Bronchial epithelial cell (primary cell): ENCODE results near the gene ART5. TPM values are rescaled to one million over a fixed set of nuclear protein-coding genes. Genes with fewer than 3 reads are reported as not detected.
"Not testable (repeated sequence)": the region's sequence is repeated elsewhere in the genome, so short reads cannot be mapped to it uniquely, and the experiment has no call there.

Source experiments
- DNase-seq: peaks from one replicate; pipeline ENCODE4 v3.0.0-alpha.2; 2010; ENCODE audit warnings: low read depth
- FAIRE-seq: peaks from 2 replicates; lab custom pipeline; 2011; peaks lifted over from hg19 to GRCh38; lab: Jason Lieb, UNC
- H3K27me3 ChIP-seq: 2 replicates; pipeline ENCODE4 v1.5.1; 2011; ENCODE audit warnings: low read length; ENCODE audit not compliant: control insufficient read depth, insufficient read depth
- H3K36me3 ChIP-seq: 2 replicates; pipeline ENCODE4 v1.5.1; 2011; ENCODE audit warnings: low read length; ENCODE audit not compliant: control insufficient read depth, insufficient read depth
- H3K4me3 ChIP-seq: 2 replicates; pipeline ENCODE4 v1.5.1; 2011; ENCODE audit warnings: mild to moderate bottlenecking, low read depth, low read length, control low read depth
- total RNA-seq: library from RNA; depleted of rRNA; stranded (reverse); fragments of >200 nt; gene quantifications from 2 replicates; pipeline ENCODE4 v1.2.1, GENCODE V29; 2014
- TF ChIP-seq, protein P1 (sequence below): IDR thresholded peaks from 2 replicates; pipeline ENCODE4 v1.5.1; 2011; ENCODE audit warnings: mild to moderate bottlenecking, moderate library complexity, low read length, control low read depth, inconsistent platforms; ENCODE audit not compliant: insufficient read depth, severe bottlenecking

The ART5 gene
- total RNA-seq, 1 donor from 2014 or later: not detected

DNA sequence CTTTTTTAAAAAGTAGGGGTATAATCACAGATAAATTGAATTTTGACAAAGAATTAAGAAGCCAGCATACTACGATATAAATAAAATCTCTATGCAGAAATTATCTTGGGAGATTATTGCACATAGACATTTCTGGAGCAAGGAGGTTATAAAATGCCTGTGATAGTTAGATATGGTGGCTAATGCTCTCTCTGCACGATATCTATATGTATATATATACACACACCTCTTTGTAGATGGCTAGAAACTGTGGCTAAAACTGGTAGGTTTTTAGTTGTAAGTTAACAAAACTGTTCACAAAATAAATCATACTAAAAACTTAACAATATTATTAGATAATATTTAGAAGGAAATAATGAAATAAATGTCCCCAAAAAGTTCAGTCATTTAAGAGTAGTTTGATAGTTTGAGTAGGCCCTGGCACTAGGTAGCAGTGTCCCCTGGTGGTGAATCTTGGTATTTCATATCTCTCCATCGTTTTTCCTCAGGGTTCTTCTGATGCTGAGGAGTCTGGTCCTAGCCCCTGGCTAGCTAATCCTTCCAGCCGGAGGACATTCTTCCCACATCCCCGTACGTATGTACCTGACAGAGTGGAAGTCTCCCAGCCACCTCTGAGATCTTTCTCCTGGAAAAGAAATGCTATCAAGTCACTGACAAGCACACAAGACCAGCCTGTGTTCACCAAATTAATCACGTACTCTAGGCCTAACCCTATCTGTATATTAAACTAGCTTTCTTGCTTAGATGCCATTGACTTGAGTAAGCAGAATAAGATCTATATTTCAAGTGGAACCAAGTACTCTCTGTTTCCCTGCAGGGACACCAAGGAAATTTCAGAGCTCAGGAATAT, 32.2 kb downstream of the ART5 start:
- TF ChIP-seq, protein P1, sequence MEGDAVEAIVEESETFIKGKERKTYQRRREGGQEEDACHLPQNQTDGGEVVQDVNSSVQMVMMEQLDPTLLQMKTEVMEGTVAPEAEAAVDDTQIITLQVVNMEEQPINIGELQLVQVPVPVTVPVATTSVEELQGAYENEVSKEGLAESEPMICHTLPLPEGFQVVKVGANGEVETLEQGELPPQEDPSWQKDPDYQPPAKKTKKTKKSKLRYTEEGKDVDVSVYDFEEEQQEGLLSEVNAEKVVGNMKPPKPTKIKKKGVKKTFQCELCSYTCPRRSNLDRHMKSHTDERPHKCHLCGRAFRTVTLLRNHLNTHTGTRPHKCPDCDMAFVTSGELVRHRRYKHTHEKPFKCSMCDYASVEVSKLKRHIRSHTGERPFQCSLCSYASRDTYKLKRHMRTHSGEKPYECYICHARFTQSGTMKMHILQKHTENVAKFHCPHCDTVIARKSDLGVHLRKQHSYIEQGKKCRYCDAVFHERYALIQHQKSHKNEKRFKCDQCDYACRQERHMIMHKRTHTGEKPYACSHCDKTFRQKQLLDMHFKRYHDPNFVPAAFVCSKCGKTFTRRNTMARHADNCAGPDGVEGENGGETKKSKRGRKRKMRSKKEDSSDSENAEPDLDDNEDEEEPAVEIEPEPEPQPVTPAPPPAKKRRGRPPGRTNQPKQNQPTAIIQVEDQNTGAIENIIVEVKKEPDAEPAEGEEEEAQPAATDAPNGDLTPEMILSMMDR: peak; percentile 81
- Histone ChIP-seq H3K36me3 (no peaks in the 10 kb centered on the region), H3K27me3 (no peaks in the 10 kb centered on the region), H3K4me3 (no peak overlapping the region)
- FAIRE-seq (no peak), DNase-seq (peak; percentile 39)

DNA sequence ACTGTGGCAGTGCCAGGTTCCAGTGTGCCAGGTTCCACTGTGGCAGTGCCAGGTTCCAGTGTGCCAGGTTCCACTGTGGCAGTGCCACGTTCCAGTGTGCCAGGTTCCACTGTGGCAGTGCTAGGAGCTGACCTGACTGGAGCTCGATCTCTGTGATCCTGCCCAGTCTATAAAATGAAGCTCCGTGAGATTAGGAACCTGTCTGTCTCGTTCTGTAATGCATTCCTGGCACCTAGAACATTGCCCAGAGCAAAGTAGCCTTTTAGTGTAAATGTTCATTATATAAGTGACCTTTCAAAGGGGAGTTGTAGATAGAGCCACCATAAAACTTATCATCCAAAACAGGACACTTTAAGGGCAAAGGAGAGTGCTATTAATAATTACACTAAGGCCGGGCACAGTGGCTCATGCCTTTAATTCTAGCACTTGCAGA, 36.0 kb downstream of the ART5 start:
- TF ChIP-seq, protein P1: no peak
- H3K4me3 ChIP-seq: no peak overlapping the region
- DNase-seq (no peak), FAIRE-seq (no peak)
- no peaks in the 10 kb centered on the region for H3K36me3 ChIP-seq
- no peaks in the 10 kb centered on the region for H3K27me3 ChIP-seq

DNA sequence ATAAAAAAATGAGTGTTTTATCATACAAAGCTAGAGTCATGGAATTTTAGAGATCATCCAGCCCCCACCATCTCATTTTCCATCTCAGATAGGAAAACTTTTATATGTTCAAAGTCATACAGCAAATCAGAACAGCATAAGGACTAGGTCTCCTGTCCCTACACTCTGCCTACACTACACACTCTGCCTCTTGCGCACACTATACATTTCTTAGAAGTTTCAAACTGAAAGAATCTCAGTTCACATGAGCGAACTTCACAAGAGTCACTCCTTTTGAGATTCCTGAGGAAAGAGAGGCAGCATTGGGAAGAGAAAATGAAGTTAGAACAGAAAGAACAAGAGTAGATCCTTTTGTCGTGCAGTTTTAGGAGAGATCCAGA, 36.5 kb downstream of the ART5 start:
- TF ChIP-seq, protein P1: no peak
- FAIRE-seq: peak; percentile 43

DNA sequence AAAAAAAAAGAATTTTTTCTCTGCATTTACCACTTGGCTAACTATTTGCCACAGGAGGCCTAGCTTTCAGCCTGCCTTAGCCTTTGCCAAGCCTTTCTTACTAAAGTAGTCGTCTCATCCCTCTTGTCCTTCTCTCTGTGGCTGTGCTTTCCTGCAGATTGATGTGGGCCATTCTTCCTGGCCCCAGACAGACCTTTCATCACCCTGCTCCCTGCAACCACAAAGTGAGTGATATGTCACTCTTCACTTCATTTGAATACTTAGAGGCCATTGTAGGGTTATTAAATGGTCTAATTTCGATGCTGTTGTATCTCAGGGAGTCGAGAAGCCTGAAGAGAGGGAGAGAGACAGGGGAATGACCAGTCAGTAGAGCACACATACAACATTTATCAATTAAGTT, 37.6 kb downstream of the ART5 start:
- no peak for DNase-seq
- no peaks in the 10 kb centered on the region for H3K27me3 ChIP-seq
- no peak for FAIRE-seq
- H3K4me3 ChIP-seq: no peak overlapping the region
- TF ChIP-seq, protein P1: no peak
- no peaks in the 10 kb centered on the region for H3K36me3 ChIP-seq

More for the DNA sequence above, 36.5 kb downstream of the ART5 start:
- no peak for DNase-seq
- Histone ChIP-seq H3K4me3 (no peak overlapping the region), H3K27me3 (no peaks in the 10 kb centered on the region), H3K36me3 (no peaks in the 10 kb centered on the region)

DNA sequence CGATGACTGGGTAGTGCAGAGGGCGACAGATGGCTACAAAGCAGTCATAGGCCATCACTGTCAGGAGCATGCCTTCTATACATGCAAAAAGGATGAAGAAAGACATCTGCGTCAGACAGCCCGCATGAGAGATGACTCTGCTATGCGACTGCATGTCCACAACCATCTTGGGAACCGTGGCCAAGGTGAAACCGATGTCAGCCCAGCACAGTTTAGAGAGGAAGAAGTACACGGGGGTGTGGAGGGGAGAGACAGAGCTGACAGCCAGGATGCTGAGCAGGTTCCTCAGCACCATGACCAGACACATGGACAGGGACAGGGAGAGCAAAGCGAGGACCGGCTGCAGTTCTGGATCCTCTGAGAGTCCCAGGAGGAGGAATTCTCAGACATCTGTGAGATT, 41.6 kb downstream of the ART5 start:
- FAIRE-seq, H3K36me3 ChIP-seq, DNase-seq, H3K27me3 ChIP-seq, H3K4me3 ChIP-seq: not testable (repeated sequence)

DNA sequence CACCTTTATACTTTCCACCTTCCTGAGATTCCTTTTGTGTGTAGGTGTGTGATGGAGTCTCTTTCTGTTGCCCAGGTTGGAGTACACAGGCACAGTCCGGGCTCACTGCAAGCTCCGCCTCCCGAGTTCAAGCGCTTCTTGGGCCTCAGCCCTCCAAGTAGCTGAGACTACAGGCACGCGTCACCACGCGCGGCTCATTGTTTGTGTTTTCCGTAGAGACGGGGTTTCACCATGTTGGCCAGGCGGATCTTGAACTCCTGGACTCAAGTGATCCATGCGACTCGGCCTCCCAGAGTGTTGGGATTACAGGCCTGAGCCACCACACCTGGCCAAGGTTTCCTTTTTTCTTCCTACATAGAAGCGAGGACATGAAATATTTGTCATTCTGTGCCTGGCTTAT, 44.0 kb downstream of the ART5 start:
- H3K4me3 ChIP-seq, FAIRE-seq, DNase-seq, H3K36me3 ChIP-seq, H3K27me3 ChIP-seq: not testable (repeated sequence)

DNA sequence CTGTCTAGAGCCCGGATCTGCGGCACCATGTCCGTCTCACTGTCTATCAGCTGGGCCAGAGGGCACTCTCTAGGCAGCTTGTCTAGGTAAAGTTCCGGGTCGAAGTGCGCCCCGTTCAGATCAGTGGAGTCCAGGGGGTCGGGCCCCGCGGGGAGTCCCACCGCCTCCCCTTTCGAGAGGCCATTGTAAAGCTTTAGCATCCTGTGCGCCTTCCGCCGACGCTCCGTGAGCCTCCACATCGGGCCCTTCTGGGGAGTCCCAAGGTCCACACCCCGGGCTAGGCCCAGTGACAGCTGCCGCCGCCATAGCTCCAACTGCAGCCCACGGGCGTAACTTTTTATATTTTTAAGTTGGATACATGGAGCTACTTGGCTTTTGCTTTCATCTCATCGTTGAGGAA, 50.5 kb downstream of the ART5 start:
- H3K4me3 ChIP-seq, H3K27me3 ChIP-seq, H3K36me3 ChIP-seq, DNase-seq, FAIRE-seq: not testable (repeated sequence)

DNA sequence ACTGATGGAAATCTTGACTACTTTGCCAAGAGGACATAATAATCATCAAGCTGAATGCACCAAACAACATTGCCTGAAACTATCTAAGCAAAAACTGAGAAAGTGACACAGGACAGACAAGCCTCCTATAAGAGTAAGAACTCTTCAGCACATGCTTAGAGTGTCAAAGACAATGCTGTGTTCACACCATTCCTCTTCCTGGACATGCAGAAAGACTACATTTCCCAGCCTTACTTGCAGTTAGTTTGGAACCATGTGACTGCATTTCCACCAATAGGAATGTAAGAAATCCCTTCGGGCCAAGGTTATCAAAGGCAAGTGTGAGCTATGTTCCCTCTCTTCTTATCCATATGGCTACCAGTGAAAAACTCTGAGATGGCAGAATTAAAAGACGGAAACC, 51.6 kb downstream of the ART5 start:
- not testable (repeated sequence) for DNase-seq, H3K4me3 ChIP-seq, FAIRE-seq, H3K27me3 ChIP-seq, H3K36me3 ChIP-seq

DNA sequence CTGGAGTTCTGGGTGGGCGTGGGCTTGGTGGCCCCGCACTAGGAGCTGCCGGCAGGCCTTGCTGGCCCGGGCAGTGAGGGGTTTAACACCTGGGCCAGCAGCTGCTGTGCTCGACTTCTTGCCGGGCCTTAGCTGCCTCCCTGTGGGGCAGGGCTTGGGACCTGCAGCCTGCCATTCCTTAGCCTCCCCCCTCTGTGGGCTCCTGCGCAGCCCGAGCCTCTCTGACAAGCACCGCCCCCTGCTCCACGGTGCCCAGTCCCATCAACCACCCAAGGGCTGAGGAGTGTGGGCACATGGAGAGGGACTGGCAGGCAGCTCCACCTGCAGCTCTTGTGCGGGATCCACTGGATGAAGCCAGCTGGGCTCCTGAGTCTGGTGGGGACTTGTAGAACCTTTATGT, 53.0 kb downstream of the ART5 start:
- not testable (repeated sequence) for H3K36me3 ChIP-seq, H3K4me3 ChIP-seq, DNase-seq, FAIRE-seq, H3K27me3 ChIP-seq
